SK-N-SH (cell line): ENCODE measurements around the gene SNX27. TPM values are rescaled to one million over a fixed set of nuclear protein-coding genes. Genes with fewer than 3 reads are reported as not detected.

Experiments used
- CTCF ChIA-PET: fragments of 300-600, 350-600 bp; formaldehyde crosslinking; extraction: SDS; loops from one replicate; lab custom pipeline; 2021; lab: Yijun Ruan, JAX
- POLR2A ChIA-PET: fragments of 350-600 bp; sonication (Branson Sonifier 250); formaldehyde crosslinking; extraction: SDS; loops from one replicate; lab custom pipeline; 2020; ENCODE audit warnings: antibody characterized with exemption, inconsistent platforms; lab: Yijun Ruan, JAX
- DNase-seq: peaks from one replicate; pipeline ENCODE4 v3.0.0; 2012
- H2AFZ ChIP-seq: fragments of 200-600 bp; sonication (generic); 2 replicates; pipeline ENCODE4 v1.8.1; 2016; ENCODE audit warnings: antibody characterized with exemption, mild to moderate bottlenecking, low read depth
- H3F3A ChIP-seq: fragments of 200-600 bp; sonication (generic); replicated peaks from 2 replicates; pipeline ENCODE3; 2016; ENCODE audit warnings: antibody characterized with exemption, mild to moderate bottlenecking; ENCODE audit not compliant: insufficient read depth
- H3K27ac ChIP-seq, 2 experiments: fragments of 200-500 bp in 1 of 2; fragments of 200-600 bp in 1 of 2; sonication (Bioruptor generic) in 1 of 2; sonication (generic), shearing (Covaris generic) in 1 of 2; 2 replicates each; pipeline versions ENCODE4 v1.5.1 to v1.6.1; 2014 to 2016; ENCODE audit warnings: low read depth in 2 of 2, inconsistent platforms in 1 of 2, low read length in 1 of 2, mild to moderate bottlenecking in 1 of 2, mixed read lengths in 1 of 2
- H3K27me3 ChIP-seq: fragments of 200-600 bp; sonication (generic), shearing (Covaris generic); 2 replicates; pipeline ENCODE4 v1.6.1; 2016; ENCODE audit warnings: mixed run types; ENCODE audit not compliant: insufficient read depth
- H3K36me3 ChIP-seq, 2 experiments: fragments of 200-500 bp in 1 of 2; fragments of 200-600 bp in 1 of 2; sonication (Bioruptor generic) in 1 of 2; sonication (generic) in 1 of 2; replicated peaks in 1 of 2; 2 replicates each; pipeline versions ENCODE3 to v1.5.1; 2014 to 2016; ENCODE audit warnings: low read length in 1 of 2, mild to moderate bottlenecking in 1 of 2; ENCODE audit not compliant: insufficient read depth in 2 of 2, control insufficient read depth in 1 of 2
- H3K4me1 ChIP-seq, 2 experiments: fragments of 200-500 bp in 1 of 2; fragments of 200-600 bp in 1 of 2; sonication (Bioruptor generic) in 1 of 2; sonication (generic), shearing (Covaris generic) in 1 of 2; 2 replicates each; pipeline versions ENCODE4 v1.5.1 to v1.6.1; 2014 to 2016; ENCODE audit warnings: low read depth in 1 of 2, low read length in 1 of 2, mixed run types in 1 of 2; ENCODE audit not compliant: insufficient read depth in 2 of 2, control insufficient read depth in 1 of 2
- H3K4me2 ChIP-seq: fragments of 200-600 bp; sonication (generic), shearing (Covaris generic); 2 replicates; pipeline ENCODE4 v1.6.1; 2017; ENCODE audit warnings: mixed run types
- H3K4me3 ChIP-seq, 2 experiments: fragments of 200-500 bp in 1 of 2; fragments of 200-600 bp in 1 of 2; sonication (Bioruptor generic) in 1 of 2; sonication (generic), shearing (Covaris generic) in 1 of 2; 2 replicates each; pipeline versions ENCODE4 v1.5.1 to v1.8.1; 2014 to 2016; ENCODE audit warnings: low read depth in 2 of 2, inconsistent platforms in 1 of 2, low read length in 1 of 2, mild to moderate bottlenecking in 1 of 2, mixed read lengths in 1 of 2, moderate library complexity in 1 of 2
- H3K79me2 ChIP-seq: fragments of 200-600 bp; sonication (generic); 2 replicates; pipeline ENCODE4 v1.8.1; 2017; ENCODE audit warnings: mild to moderate bottlenecking; ENCODE audit not compliant: insufficient read depth
- H3K9ac ChIP-seq: fragments of 200-600 bp; sonication (generic); 2 replicates; pipeline ENCODE4 v1.6.1; 2017; ENCODE audit warnings: mixed run types
- H3K9me2 ChIP-seq: fragments of 200-600 bp; sonication (generic); 2 replicates; pipeline ENCODE4 v1.6.1; 2017; ENCODE audit warnings: mixed run types
- H3K9me3 ChIP-seq: fragments of 200-600 bp; sonication (generic); 2 replicates; pipeline ENCODE4 v1.6.1; 2017; ENCODE audit warnings: mixed run types, mild to moderate bottlenecking, moderate library complexity
- H4K20me1 ChIP-seq: fragments of 200-600 bp; sonication (generic); 2 replicates; pipeline ENCODE4 v1.6.1; 2017; ENCODE audit warnings: mild to moderate bottlenecking, mixed run types; ENCODE audit not compliant: insufficient read depth
- CHD2 ChIP-seq: fragments of 150-350 bp; IDR thresholded peaks from 2 replicates; pipeline ENCODE4 v1.6.1; 2018; ENCODE audit warnings: low read length; ENCODE audit not compliant: partially characterized antibody
- FOSL2 ChIP-seq: IDR thresholded peaks from 2 replicates; pipeline ENCODE4 v1.4.0; 2012; ENCODE audit warnings: low read depth, mild to moderate bottlenecking, moderate library complexity, borderline replicate concordance
- IRF3 ChIP-seq: fragments of 150-350 bp; IDR thresholded peaks from 2 replicates; pipeline ENCODE4 v1.6.1; 2016; ENCODE audit warnings: mild to moderate bottlenecking, low read depth, low read length
- MAX ChIP-seq: IDR thresholded peaks from 2 replicates; pipeline ENCODE4 v1.4.0; 2012; ENCODE audit warnings: low read depth
- MXI1 ChIP-seq: IDR thresholded peaks from 2 replicates; pipeline ENCODE4 v1.6.1; 2012; ENCODE audit warnings: mild to moderate bottlenecking, low read depth, low read length, improper control_type of control experiment
- NRF1 ChIP-seq: IDR thresholded peaks from 2 replicates; pipeline ENCODE4 v1.6.1; 2012; ENCODE audit warnings: low read depth, mild to moderate bottlenecking, low read length
- PBX3 ChIP-seq: IDR thresholded peaks from 2 replicates; pipeline ENCODE4; 2012
- RFX5 ChIP-seq: IDR thresholded peaks from 2 replicates; pipeline ENCODE4 v1.6.1; 2012; ENCODE audit warnings: mild to moderate bottlenecking, improper control_type of control experiment, low read length
- SMC3 ChIP-seq: IDR thresholded peaks from 2 replicates; pipeline ENCODE4 v1.6.1; 2012; ENCODE audit warnings: low read depth, low read length, improper control_type of control experiment
- TAF1 ChIP-seq: IDR thresholded peaks from 2 replicates; pipeline ENCODE4 v1.6.1; 2012; ENCODE audit warnings: low read depth, mild to moderate bottlenecking, low read length, moderate library complexity, borderline replicate concordance
- TEAD4 ChIP-seq: IDR thresholded peaks from 2 replicates; pipeline ENCODE4 v1.4.0; 2012; ENCODE audit warnings: mild to moderate bottlenecking, borderline replicate concordance; ENCODE audit not compliant: insufficient read depth
- WGBS: methylation state at CpG from one replicate; pipeline ENCODE4 v1.1.6; 2017; ENCODE audit warnings: low lambda C conversion rate; 5-methylcytosine and 5-hydroxymethylcytosine counted together
- polyA plus RNA-seq, 3 experiments: library from polyadenylated mRNA; depleted of rRNA; stranded (reverse); fragments of >200 nt; gene quantifications; 2 replicates each; pipeline ENCODE4 v1.2.3, GENCODE V29; 2012
- TF ChIP-seq, protein P1 (sequence below): fragments of 150-350 bp; IDR thresholded peaks from 2 replicates; pipeline ENCODE4 v1.6.1; 2017; ENCODE audit warnings: antibody characterized with exemption, low read length, low read depth, borderline replicate concordance

Gene SNX27
- polyA plus RNA-seq, 1 of the 3 experiments (the other 2 are of a cell fraction), result 10.8 TPM

DNA sequence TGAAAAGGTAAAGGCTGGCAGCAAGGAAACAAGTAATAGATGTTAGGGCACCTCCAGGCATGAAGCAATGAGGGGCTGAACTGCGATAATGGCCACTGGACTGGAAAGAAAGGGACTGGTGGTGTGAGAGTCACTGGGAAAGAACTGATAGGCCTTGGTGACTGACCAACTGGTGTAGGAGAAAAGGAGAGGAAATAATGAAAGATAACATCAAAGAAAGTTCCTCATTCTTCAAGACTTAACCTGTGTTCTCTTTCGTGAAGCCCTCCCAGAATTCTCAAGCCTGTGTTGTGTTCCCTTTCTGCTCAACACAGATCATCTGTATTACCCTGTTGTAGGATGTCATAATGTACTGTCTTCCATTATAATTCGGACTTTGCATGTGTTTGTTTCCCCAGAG is 20.9 kb upstream of the SNX27 start:
- CTCF ChIA-PET, result interaction anchor here (1.0 to 1.4 kb wide), 2 partner anchors 56 to 144 kb away, joined by 3 read pairs; no protein-coding TSS in a partner anchor
- Histone ChIP-seq H2AFZ (no peak overlapping the region), H3K9ac (no peak overlapping the region)

GRCh38 chr1:151593730-151594129 is 18.1 kb upstream of the SNX27 start:
- H3K79me2 ChIP-seq, result no peaks in the 10 kb centered on the region
- no peak overlapping the region for H3K4me3 ChIP-seq
- CTCF ChIA-PET, result interaction anchor here (0.6 to 4.0 kb wide), 59 partner anchors 8 to 408 kb away, joined by 3 to 35 read pairs (median 4); partner anchors contain the start of genes C2CD4D, CELF3, CGN and TUFT1

More for the DNA sequence above, 20.9 kb upstream of the SNX27 start:
- H3K9me3 ChIP-seq, result no peaks in the 10 kb centered on the region
- 64% methylated on average over 3 of the region's 3 CpGs for WGBS
- TF ChIP-seq RFX5 (no peak), PBX3 (no peak), TAF1 (no peak), TEAD4 (no peak), FOSL2 (no peak), IRF3 (no peak), CHD2 (no peak), NRF1 (no peak), MXI1 (no peak)
- POLR2A ChIA-PET, result interaction anchor here (1.0 kb wide), 1 partner anchor 51 kb away, joined by 4 read pairs; no protein-coding TSS in a partner anchor
- H3K79me2 ChIP-seq, result no peaks in the 10 kb centered on the region
- no peak overlapping the region for H3K4me2 ChIP-seq
- no peaks in the 10 kb centered on the region for H3K9me2 ChIP-seq
- no peaks in the 10 kb centered on the region for H4K20me1 ChIP-seq
- no peaks in the 10 kb centered on the region for H3K36me3 ChIP-seq
- DNase-seq, result no peak
- H3K27ac ChIP-seq, result no peak overlapping the region
- H3K4me3 ChIP-seq, result no peak overlapping the region
- no peaks in the 10 kb centered on the region for H3K27me3 ChIP-seq
- H3F3A ChIP-seq, result no peaks in the 10 kb centered on the region
- no peaks in the 10 kb centered on the region for H3K4me1 ChIP-seq

More at GRCh38 chr1:151593730-151594129, 18.1 kb upstream of the SNX27 start:
- H4K20me1 ChIP-seq, result no peaks in the 10 kb centered on the region
- no peaks in the 10 kb centered on the region for H3F3A ChIP-seq
- H3K4me1 ChIP-seq, result peaks cover 0 to 6% of the 10 kb centered on the region in 2 experiments; a peak in 1 of 4 replicates
- TF ChIP-seq SMC3 (no peak), MAX (no peak), TAF1 (no peak), FOSL2 (no peak), MXI1 (no peak)
- TF ChIP-seq, protein P1, sequence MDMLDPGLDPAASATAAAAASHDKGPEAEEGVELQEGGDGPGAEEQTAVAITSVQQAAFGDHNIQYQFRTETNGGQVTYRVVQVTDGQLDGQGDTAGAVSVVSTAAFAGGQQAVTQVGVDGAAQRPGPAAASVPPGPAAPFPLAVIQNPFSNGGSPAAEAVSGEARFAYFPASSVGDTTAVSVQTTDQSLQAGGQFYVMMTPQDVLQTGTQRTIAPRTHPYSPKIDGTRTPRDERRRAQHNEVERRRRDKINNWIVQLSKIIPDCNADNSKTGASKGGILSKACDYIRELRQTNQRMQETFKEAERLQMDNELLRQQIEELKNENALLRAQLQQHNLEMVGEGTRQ, result no peak
- H3K27ac ChIP-seq, result no peak overlapping the region
- no peak overlapping the region for H3K9ac ChIP-seq
- no peaks in the 10 kb centered on the region for H3K9me2 ChIP-seq
- H3K9me3 ChIP-seq, result no peaks in the 10 kb centered on the region
- WGBS, result 78% methylated on average over 9 of the region's 9 CpGs
- DNase-seq, result no peak
- H3K36me3 ChIP-seq, result no peaks in the 10 kb centered on the region
- H2AFZ ChIP-seq, result no peak overlapping the region
- H3K4me2 ChIP-seq, result no peak overlapping the region
- H3K27me3 ChIP-seq, result no peaks in the 10 kb centered on the region
- POLR2A ChIA-PET, result no interaction called here
